Measurements from ENCODE around the gene LPO. TPM values are rescaled to one million over a fixed set of nuclear protein-coding genes. Genes with fewer than 3 reads are reported as not detected.

The LPO gene
- total RNA-seq, 4 donors from 2014 or later, result 0.27 TPM; not detected in 3

- Histone ChIP-seq H3K27me3 (no peaks in the 10 kb centered on the region), H3K4me3 (replicated peaks in 1 of 3) (no peak overlapping the region), H3K9me3 (no peaks in the 10 kb centered on the region), H3K4me1 (no peaks in the 10 kb centered on the region), H3K36me3 (no peaks in the 10 kb centered on the region), H3K27ac (no peak overlapping the region)
- 76 to 81% methylated on average over 16 to 17 of the region's 21 CpGs for WGBS, 2 donors
- intact Hi-C loops (cut with DNase I), result loop anchor here (5.0 kb wide), 1 partner anchor 138 kb away; no protein-coding TSS in a partner anchor
- no peak for TF ChIP-seq CTCF (IDR thresholded peaks at IDR 0.05)
- TF ChIP-seq POLR2A (IDR thresholded peaks at IDR 0.05), result no peak
- DNase-seq, result no peak
These were observed 70.9 kb downstream of the LPO start for GRCh38 chr17:58308985-58309917.

- DNase-seq, result no peak
- 84 to 87% methylated on average over 5 of the region's 5 CpGs for WGBS, 2 donors
- Histone ChIP-seq H3K4me3 (replicated peaks in 1 of 3) (no peak overlapping the region), H3K36me3 (no peaks in the 10 kb centered on the region), H3K27ac (no peak overlapping the region), H3K4me1 (no peaks in the 10 kb centered on the region), H3K27me3 (no peaks in the 10 kb centered on the region), H3K9me3 (no peaks in the 10 kb centered on the region)
- TF ChIP-seq CTCF (IDR thresholded peaks at IDR 0.05) (no peak), POLR2A (IDR thresholded peaks at IDR 0.05) (no peak)
- intact Hi-C loops (cut with DNase I), result loop anchor here (5.0 kb wide), 1 partner anchor 137 kb away; no protein-coding TSS in a partner anchor
These were observed 71.5 kb downstream of the LPO start for GRCh38 chr17:58309918-58310259.

GRCh38 chr17:58310511-58311428 lies 72.4 kb downstream of the LPO start:
- Histone ChIP-seq H3K27me3 (no peaks in the 10 kb centered on the region), H3K9me3 (no peaks in the 10 kb centered on the region), H3K4me3 (replicated peaks in 1 of 3) (no peak overlapping the region), H3K27ac (no peak overlapping the region), H3K4me1 (no peaks in the 10 kb centered on the region), H3K36me3 (no peaks in the 10 kb centered on the region)
- intact Hi-C loops (cut with DNase I), result no loop called here
- DNase-seq, result no peak
- 94 to 98% methylated on average over 12 to 16 of the region's 23 CpGs for WGBS, 2 donors
- TF ChIP-seq CTCF (IDR thresholded peaks at IDR 0.05) (no peak), POLR2A (IDR thresholded peaks at IDR 0.05) (no peak)

- intact Hi-C loops (cut with DNase I), result no loop called here
- Histone ChIP-seq H3K4me1 (no peaks in the 10 kb centered on the region), H3K36me3 (no peaks in the 10 kb centered on the region), H3K4me3 (replicated peaks in 1 of 3) (no peak overlapping the region), H3K27ac (no peak overlapping the region), H3K27me3 (no peaks in the 10 kb centered on the region), H3K9me3 (no peaks in the 10 kb centered on the region)
- WGBS, 2 donors, result 93 to 98% methylated on average over 9 of the region's 9 CpGs
- TF ChIP-seq CTCF (IDR thresholded peaks at IDR 0.05), result no peak
- TF ChIP-seq POLR2A (IDR thresholded peaks at IDR 0.05), result no peak
- DNase-seq, result no peak
These were observed 73.1 kb downstream of the LPO start for GRCh38 chr17:58311429-58311894.
